CD4-positive, alpha-beta T cell treated with Interleukin-17A for 4 hours (primary cell): ENCODE data around the gene CPLX3.

Experiments
- DNase-seq: peaks from one replicate; pipeline ENCODE4 v3.0.0-alpha.2; 2020; ENCODE audit warnings: mixed read lengths

Gene CPLX3

GRCh38 chr15:74850393-74850792 lies 24.0 kb downstream of the CPLX3 start:
- DNase-seq = no peak

GRCh38 chr15:74851960-74852359 lies 25.5 kb downstream of the CPLX3 start:
- no peak for DNase-seq

- DNase-seq = no peak
Observed at GRCh38 chr15:74854453-74855022, 28.1 kb downstream of the CPLX3 start.

GRCh38 chr15:74855857-74856256 lies 29.4 kb downstream of the CPLX3 start:
- DNase-seq = no peak

- no peak for DNase-seq
Observed at GRCh38 chr15:74856537-74856936, 30.1 kb downstream of the CPLX3 start.

- DNase-seq = no peak
Observed at GRCh38 chr15:74857082-74857655, 30.7 kb downstream of the CPLX3 start.

- no peak for DNase-seq
Observed at GRCh38 chr15:74857671-74858368, 31.4 kb downstream of the CPLX3 start.

- DNase-seq = no peak
Observed at GRCh38 chr15:74858369-74858740, 31.9 kb downstream of the CPLX3 start.

- DNase-seq = peak; percentile 45
Observed at GRCh38 chr15:74863239-74864056, 37.0 kb downstream of the CPLX3 start.

GRCh38 chr15:74864296-74864695 lies 37.9 kb downstream of the CPLX3 start:
- DNase-seq = no peak

- DNase-seq = no peak
Observed at GRCh38 chr15:74865316-74865715, 38.9 kb downstream of the CPLX3 start.

GRCh38 chr15:74866090-74866489 lies 39.7 kb downstream of the CPLX3 start:
- no peak for DNase-seq

- no peak for DNase-seq
Observed at GRCh38 chr15:74867466-74868038, 41.1 kb downstream of the CPLX3 start.

- peak; percentile 37 for DNase-seq
Observed at GRCh38 chr15:74868059-74868458, 41.6 kb downstream of the CPLX3 start.

- no peak for DNase-seq
Observed at GRCh38 chr15:74869372-74869725, 42.9 kb downstream of the CPLX3 start.

GRCh38 chr15:74869726-74870407 lies 43.4 kb downstream of the CPLX3 start:
- peak; percentile 25 for DNase-seq

- DNase-seq = no peak
Observed at GRCh38 chr15:74870436-74871215, 44.2 kb downstream of the CPLX3 start.

- no peak for DNase-seq
Observed at GRCh38 chr15:74872702-74873035, 46.2 kb downstream of the CPLX3 start.

GRCh38 chr15:74873036-74873755 lies 46.8 kb downstream of the CPLX3 start, which contains the start of gene SCAMP2:
SCAMP2 (minus strand) TSS chr15:74873365; CDS start chr15:74873255, 110 bp downstream.
- DNase-seq = peak; percentile 89

GRCh38 chr15:74873756-74874424 lies 47.5 kb downstream of the CPLX3 start:
- peak; percentile 35 for DNase-seq

GRCh38 chr15:74878273-74878672 lies 51.8 kb downstream of the CPLX3 start:
- DNase-seq = no peak
